Endothelial cell (in vitro differentiated cells): ENCODE data around the gene POLR1A. TPM values are rescaled to one million over a fixed set of nuclear protein-coding genes. Genes with fewer than 3 reads are reported as not detected.

ENCODE experiments used
- DNase-seq: peaks from one replicate; pipeline ENCODE4 v3.0.0; 2021; ENCODE audit warnings: low spot score
- H3K27ac Mint-ChIP-seq: one replicate; pipeline ENCODE4 v1.8.0; 2021; ENCODE audit warnings: mixed read lengths, inconsistent platforms; ENCODE audit not compliant: unreplicated experiment
- H3K27me3 Mint-ChIP-seq: one replicate; pipeline ENCODE4 v1.8.0; 2021; ENCODE audit warnings: mild to moderate bottlenecking, moderate library complexity, mixed read lengths, inconsistent platforms; ENCODE audit not compliant: unreplicated experiment
- H3K36me3 Mint-ChIP-seq: one replicate; pipeline ENCODE4 v1.8.0; 2021; ENCODE audit warnings: mild to moderate bottlenecking, low read depth, mixed read lengths, inconsistent platforms; ENCODE audit not compliant: unreplicated experiment
- H3K4me1 Mint-ChIP-seq: one replicate; pipeline ENCODE4 v1.8.0; 2021; ENCODE audit warnings: mild to moderate bottlenecking, mixed read lengths, inconsistent platforms; ENCODE audit not compliant: unreplicated experiment
- H3K4me3 Mint-ChIP-seq: one replicate; pipeline ENCODE4 v1.8.0; 2021; ENCODE audit warnings: mild to moderate bottlenecking, mixed read lengths, inconsistent platforms; ENCODE audit not compliant: unreplicated experiment
- H3K9me3 Mint-ChIP-seq: one replicate; pipeline ENCODE4 v1.8.0; 2021; ENCODE audit warnings: mixed read lengths, inconsistent platforms; ENCODE audit not compliant: unreplicated experiment
- CTCF ChIP-seq: fragments of 200-600 bp; sonication (generic); IDR thresholded peaks from one replicate; pipeline ENCODE4 v1.5.0; 2021; ENCODE audit warnings: antibody characterized with exemption; ENCODE audit not compliant: unreplicated experiment
- total RNA-seq: library from RNA; stranded (reverse); fragmentation: NEBNext Ultra II Directional; extraction: Animal tissue kit (Norgen Biotek cat#: 25700); gene quantifications from one replicate; pipeline ENCODE4 v1.2.1, GENCODE V29; 2021; ENCODE audit not compliant: unreplicated experiment

The POLR1A gene
- total RNA-seq, 1 donor from 2014 or later, result 30.4 TPM

GRCh38 chr2:86025229-86025820 is 80.4 kb downstream of the POLR1A start:
- H3K4me3 Mint-ChIP-seq, result no peak overlapping the region
- H3K9me3 Mint-ChIP-seq, result no peaks in the 10 kb centered on the region
- H3K27me3 Mint-ChIP-seq, result peaks cover 2% of the 10 kb centered on the region
- TF ChIP-seq CTCF, result no peak
- H3K27ac Mint-ChIP-seq, result no peak overlapping the region
- no peak for DNase-seq
- peaks cover 16% of the 10 kb centered on the region for H3K4me1 Mint-ChIP-seq
- H3K36me3 Mint-ChIP-seq, result peaks cover 38% of the 10 kb centered on the region

GRCh38 chr2:86023366-86023712 is 82.3 kb downstream of the POLR1A start:
- H3K4me3 Mint-ChIP-seq, result no peak overlapping the region
- no peak for DNase-seq
- peaks cover 12% of the 10 kb centered on the region for H3K4me1 Mint-ChIP-seq
- peaks cover 2% of the 10 kb centered on the region for H3K27me3 Mint-ChIP-seq
- no peaks in the 10 kb centered on the region for H3K9me3 Mint-ChIP-seq
- no peak overlapping the region for H3K27ac Mint-ChIP-seq
- peaks cover 24% of the 10 kb centered on the region for H3K36me3 Mint-ChIP-seq
- TF ChIP-seq CTCF, result no peak

- Mint-ChIP-seq H3K4me3 (no peak overlapping the region), H3K27ac (no peak overlapping the region), H3K36me3 (peaks cover 19% of the 10 kb centered on the region), H3K27me3 (peaks cover 2% of the 10 kb centered on the region), H3K4me1 (peaks cover 7% of the 10 kb centered on the region), H3K9me3 (no peaks in the 10 kb centered on the region)
- DNase-seq, result no peak
- no peak for TF ChIP-seq CTCF
Measured at GRCh38 chr2:86022661-86023365, 82.9 kb downstream of the POLR1A start.

- Mint-ChIP-seq H3K27me3 (peaks cover 4% of the 10 kb centered on the region), H3K4me1 (no peaks in the 10 kb centered on the region), H3K36me3 (peaks cover 12% of the 10 kb centered on the region), H3K4me3 (no peak overlapping the region), H3K9me3 (no peaks in the 10 kb centered on the region), H3K27ac (no peak overlapping the region)
- no peak for DNase-seq
- TF ChIP-seq CTCF, result no peak
Measured at GRCh38 chr2:86021396-86022378, 84.0 kb downstream of the POLR1A start.
